Measurements from ENCODE around the gene DCAF6.

DNA sequence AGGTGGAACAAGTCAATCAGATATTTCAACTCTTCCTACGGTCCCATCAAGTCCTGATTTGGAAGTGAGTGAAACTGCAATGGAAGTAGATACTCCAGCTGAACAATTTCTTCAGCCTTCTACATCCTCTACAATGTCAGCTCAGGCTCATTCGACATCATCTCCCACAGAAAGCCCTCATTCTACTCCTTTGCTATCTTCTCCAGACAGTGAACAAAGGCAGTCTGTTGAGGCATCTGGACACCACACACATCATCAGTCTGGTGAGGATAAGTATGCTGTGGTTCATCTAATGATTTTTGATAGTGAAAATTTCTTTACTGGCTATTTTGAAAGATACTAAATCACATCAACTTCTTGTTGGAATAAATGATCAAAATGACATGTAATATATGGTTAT, 68.0 kb downstream of the DCAF6 start:
- no peak for TF ChIP-seq CTCF (IDR thresholded peaks at IDR 0.05; ENCODE audit: insufficient read depth, low read length, poor library complexity, severe bottlenecking)
- TF ChIP-seq EZH2phosphoT487 (conservative IDR thresholded peaks at IDR 0.05; ENCODE audit: low read length): no peak

All from SU-DHL-6 (cell line).